SU-DHL-6 (cell line): ENCODE measurements around the gene DERL2.

ENCODE experiments used
- H2AFZ ChIP-seq: fragments of 200-600 bp; sonication (generic); 2 replicates; pipeline ENCODE4 v1.6.1; 2014; ENCODE audit warnings: low read depth, mild to moderate bottlenecking, moderate library complexity, mixed read lengths, antibody characterized with exemption, low read length; ENCODE audit not compliant: severe bottlenecking
- H3F3A ChIP-seq: fragments of 200-600 bp; shearing (Covaris generic); 2 replicates; pipeline ENCODE4 v1.6.0; 2016; ENCODE audit warnings: antibody characterized with exemption, mild to moderate bottlenecking; ENCODE audit not compliant: insufficient read depth
- H3K27ac ChIP-seq: fragments of 200-600 bp; sonication (generic); 2 replicates; pipeline ENCODE4 v1.5.1; 2016; ENCODE audit warnings: low read depth, mild to moderate bottlenecking, low read length, moderate library complexity, mixed read lengths
- H3K27me3 ChIP-seq: fragments of 200-600 bp; sonication (generic), shearing (Covaris generic); 2 replicates; pipeline ENCODE4 v1.6.0; 2014; ENCODE audit warnings: mild to moderate bottlenecking, low read length
- H3K36me3 ChIP-seq: fragments of 200-600 bp; sonication (generic); 2 replicates; pipeline ENCODE4 v1.6.1; 2014; ENCODE audit warnings: mild to moderate bottlenecking, low read length, mixed read lengths
- H3K4me2 ChIP-seq: fragments of 300-600, 200-600 bp; shearing (Covaris generic), sonication (generic); 2 replicates; pipeline ENCODE4 v1.6.0; 2014; ENCODE audit warnings: low read length, low read depth, mild to moderate bottlenecking; ENCODE audit not compliant: poor library complexity, severe bottlenecking
- H3K4me3 ChIP-seq: fragments of 200-600 bp; sonication (generic); 2 replicates; pipeline ENCODE4 v1.5.1; 2014; ENCODE audit warnings: antibody characterized with exemption, low read length, mild to moderate bottlenecking, mixed read lengths; ENCODE audit not compliant: insufficient read depth, poor library complexity, severe bottlenecking
- H3K79me2 ChIP-seq: fragments of 200-600 bp; sonication (generic); 2 replicates; pipeline ENCODE4 v1.6.1; 2014; ENCODE audit warnings: mild to moderate bottlenecking, low read length, moderate library complexity; ENCODE audit not compliant: insufficient read depth
- H3K9ac ChIP-seq: fragments of 200-600 bp; sonication (generic); 2 replicates; pipeline ENCODE4 v1.7.0; 2014; ENCODE audit warnings: mild to moderate bottlenecking, low read length
- H3K9me2 ChIP-seq: fragments of 200-600 bp; sonication (generic); replicated peaks from 2 replicates; pipeline ENCODE4 v1.6.1; 2014; ENCODE audit warnings: low read length; ENCODE audit not compliant: insufficient read depth
- H3K9me3 ChIP-seq: fragments of 200-600 bp; sonication (generic); 2 replicates; pipeline ENCODE4 v1.6.1; 2014; ENCODE audit warnings: low read length, mixed read lengths; ENCODE audit not compliant: insufficient read depth
- H4K20me1 ChIP-seq: fragments of 200-600 bp; sonication (generic); 2 replicates; pipeline ENCODE4 v1.6.1; 2014; ENCODE audit warnings: low read depth, mild to moderate bottlenecking, antibody characterized with exemption, low read length, moderate library complexity, mixed read lengths
- CTCF ChIP-seq: fragments of 200-600 bp; sonication (generic); IDR thresholded peaks from one replicate; pipeline ENCODE4 v1.5.1; 2017; ENCODE audit warnings: antibody characterized with exemption, mild to moderate bottlenecking, low read length, moderate library complexity; ENCODE audit not compliant: insufficient read depth, poor library complexity, severe bottlenecking
- EZH2phosphoT487 ChIP-seq: fragments of 200-600 bp; sonication (generic), shearing (Covaris generic); conservative IDR thresholded peaks from 2 replicates; pipeline ENCODE4 v1.6.1; 2018; ENCODE audit warnings: mild to moderate bottlenecking, antibody characterized with exemption, low read length, moderate library complexity, mixed read lengths

DERL2 gene

GRCh38 chr17:5429191-5429887, 56.6 kb downstream of the DERL2 start:
- Histone ChIP-seq H3F3A (peaks cover 29% of the 10 kb centered on the region), H2AFZ (no peak overlapping the region), H3K9me3 (no peaks in the 10 kb centered on the region), H3K4me2 (no peak overlapping the region), H3K4me3 (no peak overlapping the region), H3K27ac (no peak overlapping the region), H3K79me2 (no peaks in the 10 kb centered on the region), H3K9me2 (no peaks in the 10 kb centered on the region), H3K9ac (no peak overlapping the region), H4K20me1 (no peaks in the 10 kb centered on the region), H3K27me3 (no peaks in the 10 kb centered on the region), H3K36me3 (peaks cover 30% of the 10 kb centered on the region)
- no peak for TF ChIP-seq EZH2phosphoT487
- TF ChIP-seq CTCF = no peak

- no peaks in the 10 kb centered on the region for H3K27me3 ChIP-seq
- H3K79me2 ChIP-seq = peaks cover 21% of the 10 kb centered on the region
- H3K9me2 ChIP-seq = no peaks in the 10 kb centered on the region
- 0 out of 2 replicates have a peak, but pooled peaks cover 5% of the 10 kb centered on the region for H3F3A ChIP-seq
- H3K27ac ChIP-seq = no peak overlapping the region
- no peaks in the 10 kb centered on the region for H3K9me3 ChIP-seq
- H4K20me1 ChIP-seq = no peaks in the 10 kb centered on the region; the same call in 1 of the 2 replicates
- TF ChIP-seq CTCF (no peak), EZH2phosphoT487 (no peak)
- no peak overlapping the region for H3K4me2 ChIP-seq
- no peak overlapping the region for H2AFZ ChIP-seq
- H3K9ac ChIP-seq = no peak overlapping the region
- H3K36me3 ChIP-seq = peaks cover 19% of the 10 kb centered on the region; the same call in 1 of the 2 replicates
- no peak overlapping the region for H3K4me3 ChIP-seq
Measured at GRCh38 chr17:5425826-5426225, 60.2 kb downstream of the DERL2 start.

- no peak overlapping the region for H3K4me2 ChIP-seq
- no peaks in the 10 kb centered on the region for H3F3A ChIP-seq
- H3K36me3 ChIP-seq = peaks cover 19% of the 10 kb centered on the region; the same call in 1 of the 2 replicates
- TF ChIP-seq CTCF = no peak
- no peak for TF ChIP-seq EZH2phosphoT487
- H3K9me2 ChIP-seq = no peaks in the 10 kb centered on the region
- no peak overlapping the region for H3K4me3 ChIP-seq
- H2AFZ ChIP-seq = no peak overlapping the region
- H3K9ac ChIP-seq = no peak overlapping the region
- no peaks in the 10 kb centered on the region; the same call in 1 of the 2 replicates for H4K20me1 ChIP-seq
- peaks cover 28% of the 10 kb centered on the region for H3K79me2 ChIP-seq
- no peaks in the 10 kb centered on the region for H3K9me3 ChIP-seq
- no peak overlapping the region for H3K27ac ChIP-seq
- no peaks in the 10 kb centered on the region for H3K27me3 ChIP-seq
Measured at GRCh38 chr17:5424909-5425308, 61.1 kb downstream of the DERL2 start.
